Uterus (tissue), 2 donors: ENCODE measurements around the gene LRRC7.

Experiments
- CTCF ChIP-seq, 4 experiments: fragments of 200-600 bp in 2 of 4; fragments of 450-650 bp in 2 of 4; sonication (generic) in 2 of 4; IDR thresholded peaks; one replicate each; pipeline ENCODE4 v1.5.1; 2016 to 2019; ENCODE audit warnings: antibody characterized with exemption in 4 of 4, mild to moderate bottlenecking in 2 of 4, moderate library complexity in 1 of 4
- POLR2A ChIP-seq, 2 donors: fragments of 450-650 bp; IDR thresholded peaks; one replicate each; pipeline ENCODE4 v1.6.1; 2016; ENCODE audit warnings: antibody characterized with exemption in 2 of 2, mild to moderate bottlenecking in 1 of 2, moderate library complexity in 1 of 2

- TF ChIP-seq CTCF (IDR thresholded peaks at IDR 0.05) (no peak), POLR2A (IDR thresholded peaks at IDR 0.05) (no peak)
Observed at GRCh38 chr1:69648486-69648885, 80.8 kb downstream of the LRRC7 start.
